Measurements from ENCODE around the gene TAF1D.

GRCh38 chr11:93751001-93751400 is 9.7 kb upstream of the TAF1D start:
- TF ChIP-seq CTCF (IDR thresholded peaks at IDR 0.05; ENCODE audit: poor library complexity, severe bottlenecking): no peak
- TF ChIP-seq TAF1 (IDR thresholded peaks at IDR 0.05; ENCODE audit: low read depth): no peak
- TF ChIP-seq EP300 (conservative IDR thresholded peaks at IDR 0.05; ENCODE audit: poor library complexity, severe bottlenecking): no peak
- TF ChIP-seq POLR2AphosphoS5 (IDR thresholded peaks at IDR 0.05): no peak
- no peak for TF ChIP-seq MXI1 (conservative IDR thresholded peaks at IDR 0.05; ENCODE audit: poor library complexity, severe bottlenecking)
- TF ChIP-seq, protein P1, sequence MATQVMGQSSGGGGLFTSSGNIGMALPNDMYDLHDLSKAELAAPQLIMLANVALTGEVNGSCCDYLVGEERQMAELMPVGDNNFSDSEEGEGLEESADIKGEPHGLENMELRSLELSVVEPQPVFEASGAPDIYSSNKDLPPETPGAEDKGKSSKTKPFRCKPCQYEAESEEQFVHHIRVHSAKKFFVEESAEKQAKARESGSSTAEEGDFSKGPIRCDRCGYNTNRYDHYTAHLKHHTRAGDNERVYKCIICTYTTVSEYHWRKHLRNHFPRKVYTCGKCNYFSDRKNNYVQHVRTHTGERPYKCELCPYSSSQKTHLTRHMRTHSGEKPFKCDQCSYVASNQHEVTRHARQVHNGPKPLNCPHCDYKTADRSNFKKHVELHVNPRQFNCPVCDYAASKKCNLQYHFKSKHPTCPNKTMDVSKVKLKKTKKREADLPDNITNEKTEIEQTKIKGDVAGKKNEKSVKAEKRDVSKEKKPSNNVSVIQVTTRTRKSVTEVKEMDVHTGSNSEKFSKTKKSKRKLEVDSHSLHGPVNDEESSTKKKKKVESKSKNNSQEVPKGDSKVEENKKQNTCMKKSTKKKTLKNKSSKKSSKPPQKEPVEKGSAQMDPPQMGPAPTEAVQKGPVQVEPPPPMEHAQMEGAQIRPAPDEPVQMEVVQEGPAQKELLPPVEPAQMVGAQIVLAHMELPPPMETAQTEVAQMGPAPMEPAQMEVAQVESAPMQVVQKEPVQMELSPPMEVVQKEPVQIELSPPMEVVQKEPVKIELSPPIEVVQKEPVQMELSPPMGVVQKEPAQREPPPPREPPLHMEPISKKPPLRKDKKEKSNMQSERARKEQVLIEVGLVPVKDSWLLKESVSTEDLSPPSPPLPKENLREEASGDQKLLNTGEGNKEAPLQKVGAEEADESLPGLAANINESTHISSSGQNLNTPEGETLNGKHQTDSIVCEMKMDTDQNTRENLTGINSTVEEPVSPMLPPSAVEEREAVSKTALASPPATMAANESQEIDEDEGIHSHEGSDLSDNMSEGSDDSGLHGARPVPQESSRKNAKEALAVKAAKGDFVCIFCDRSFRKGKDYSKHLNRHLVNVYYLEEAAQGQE (IDR thresholded peaks at IDR 0.05; ENCODE audit: borderline replicate concordance): no peak
